Measurements from ENCODE around the gene NCKAP1.

The NCKAP1 gene

GRCh38 chr2:182918961-182919652 lies 119.2 kb downstream of the NCKAP1 start:
- Histone ChIP-seq H3K27ac (no peak overlapping the region), H3K4me3 (no peak overlapping the region)

GRCh38 chr2:182917924-182918323 lies 120.3 kb downstream of the NCKAP1 start:
- H3K27ac ChIP-seq: no peak overlapping the region
- H3K4me3 ChIP-seq: no peak overlapping the region

DNA sequence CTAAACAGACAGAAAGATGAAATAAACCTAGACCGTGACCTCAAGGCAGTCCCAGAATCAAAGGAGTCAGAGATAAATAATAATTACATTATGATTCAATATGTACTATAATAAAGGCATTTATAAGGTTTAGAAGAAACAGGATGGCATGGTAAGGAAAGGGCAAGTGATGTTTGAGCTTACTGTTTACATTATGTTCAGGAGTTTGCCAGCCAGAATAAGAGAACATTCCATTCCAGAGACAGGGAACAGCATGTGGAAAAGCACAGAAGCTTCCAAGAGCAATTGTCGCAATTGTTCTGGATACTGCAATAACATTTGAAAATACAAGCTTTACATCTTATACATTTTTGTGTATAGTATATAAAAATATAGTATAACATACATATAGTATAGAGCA lies 121.8 kb downstream of the NCKAP1 start:
- Histone ChIP-seq H3K4me3 (no peak overlapping the region), H3K27ac (no peak overlapping the region)

GRCh38 chr2:182915369-182916326 lies 122.6 kb downstream of the NCKAP1 start:
- Histone ChIP-seq H3K27ac (no peak overlapping the region), H3K4me3 (no peak overlapping the region)

- no peak overlapping the region for H3K27ac ChIP-seq
- no peak overlapping the region for H3K4me3 ChIP-seq
Measured at GRCh38 chr2:182914852-182915251, 123.4 kb downstream of the NCKAP1 start.

DNA sequence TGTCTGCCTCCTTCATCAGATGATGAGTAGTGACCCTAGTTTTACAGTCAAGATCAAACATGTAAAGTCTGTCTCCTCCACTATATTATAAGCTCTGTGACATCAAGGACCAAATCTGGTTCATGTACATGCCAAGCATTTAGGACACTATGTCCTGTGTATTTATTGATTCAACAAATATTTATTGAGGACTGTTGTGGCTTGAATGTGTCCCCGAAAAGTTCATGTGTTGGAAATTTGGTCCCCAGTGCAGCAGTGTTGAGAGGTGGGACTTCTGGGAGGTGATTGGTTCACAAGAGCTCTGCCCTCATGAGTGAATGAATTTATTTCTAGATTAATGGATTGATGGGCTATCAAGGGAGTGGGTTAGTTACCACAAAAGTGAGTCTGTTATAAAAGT lies 125.2 kb downstream of the NCKAP1 start:
- Histone ChIP-seq H3K27ac (no peak overlapping the region), H3K4me3 (no peak overlapping the region)

GRCh38 chr2:182912518-182912915 lies 125.7 kb downstream of the NCKAP1 start:
- H3K27ac ChIP-seq: no peak overlapping the region
- H3K4me3 ChIP-seq: no peak overlapping the region

GRCh38 chr2:182911813-182912517 lies 126.3 kb downstream of the NCKAP1 start:
- Histone ChIP-seq H3K4me3 (no peak overlapping the region), H3K27ac (no peak overlapping the region)

GRCh38 chr2:182910965-182911364 lies 127.3 kb downstream of the NCKAP1 start:
- Histone ChIP-seq H3K4me3 (no peak overlapping the region), H3K27ac (no peak overlapping the region)

- H3K4me3 ChIP-seq: no peak overlapping the region
- no peak overlapping the region for H3K27ac ChIP-seq
Measured at GRCh38 chr2:182907081-182907830, 131.0 kb downstream of the NCKAP1 start.

- H3K27ac ChIP-seq: no peak overlapping the region
Measured at GRCh38 chr2:182906454-182906853, 131.8 kb downstream of the NCKAP1 start.

DNA sequence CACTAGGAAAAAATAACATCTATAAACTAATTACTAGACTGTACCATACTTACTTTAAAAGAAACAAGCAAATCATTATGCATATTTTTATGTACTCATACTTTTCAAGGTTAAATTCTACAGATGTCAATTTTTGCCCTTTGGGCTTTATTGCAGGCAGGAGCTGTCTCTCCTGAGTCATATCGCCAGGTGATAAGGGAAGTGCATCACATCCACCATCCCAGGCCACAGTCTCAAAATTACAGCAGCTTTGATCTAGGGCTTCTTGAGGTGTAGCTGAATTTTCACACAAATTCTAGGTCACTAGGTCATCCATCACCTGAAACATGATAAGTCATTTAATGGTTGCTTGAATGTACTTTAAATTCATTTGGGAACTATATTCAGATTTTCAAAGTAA lies 133.4 kb downstream of the NCKAP1 start:
- Histone ChIP-seq H3K4me3 (no peak overlapping the region), H3K27ac (no peak overlapping the region)

More at GRCh38 chr2:182906454-182906853, 131.8 kb downstream of the NCKAP1 start:
- no peak overlapping the region for H3K4me3 ChIP-seq

GRCh38 chr2:182903566-182903965 lies 134.7 kb downstream of the NCKAP1 start:
- no peak overlapping the region for H3K27ac ChIP-seq

GRCh38 chr2:182901748-182902147 lies 136.5 kb downstream of the NCKAP1 start:
- Histone ChIP-seq H3K27ac (no peak overlapping the region), H3K4me3 (no peak overlapping the region)

More at GRCh38 chr2:182903566-182903965, 134.7 kb downstream of the NCKAP1 start:
- H3K4me3 ChIP-seq: no peak overlapping the region

DNA sequence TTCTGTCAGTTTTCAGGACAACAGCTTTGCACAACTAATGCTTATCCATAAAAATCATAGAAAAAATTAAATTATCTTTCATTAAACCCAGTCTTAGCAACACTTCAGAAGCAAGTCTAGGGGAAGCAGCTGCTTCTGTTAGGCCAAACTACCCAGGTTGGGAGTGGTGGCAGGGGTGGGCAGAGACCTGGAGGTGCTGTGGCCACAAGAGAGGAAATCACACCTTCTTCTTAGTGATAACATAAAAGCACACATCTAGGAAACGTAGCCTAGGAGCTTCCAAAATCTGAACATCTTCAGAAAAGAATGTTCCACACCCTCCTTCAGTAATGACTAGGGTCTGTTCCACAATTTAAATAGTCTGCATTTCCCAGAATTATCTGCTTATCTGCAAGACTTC lies 139.5 kb downstream of the NCKAP1 start:
- no peak overlapping the region for H3K27ac ChIP-seq
- no peak overlapping the region for H3K4me3 ChIP-seq

- H3K27ac ChIP-seq: no peak overlapping the region
Measured at GRCh38 chr2:182897137-182897536, 141.1 kb downstream of the NCKAP1 start.

GRCh38 chr2:182895798-182896197 lies 142.5 kb downstream of the NCKAP1 start:
- H3K4me3 ChIP-seq: no peak overlapping the region
- no peak overlapping the region for H3K27ac ChIP-seq

More at GRCh38 chr2:182897137-182897536, 141.1 kb downstream of the NCKAP1 start:
- H3K4me3 ChIP-seq: no peak overlapping the region

GRCh38 chr2:182895169-182895568 lies 143.1 kb downstream of the NCKAP1 start:
- no peak overlapping the region for H3K4me3 ChIP-seq
- no peak overlapping the region for H3K27ac ChIP-seq

GRCh38 chr2:182894174-182894573 lies 144.1 kb downstream of the NCKAP1 start:
- H3K27ac ChIP-seq: no peak overlapping the region
- no peak overlapping the region for H3K4me3 ChIP-seq

DNA sequence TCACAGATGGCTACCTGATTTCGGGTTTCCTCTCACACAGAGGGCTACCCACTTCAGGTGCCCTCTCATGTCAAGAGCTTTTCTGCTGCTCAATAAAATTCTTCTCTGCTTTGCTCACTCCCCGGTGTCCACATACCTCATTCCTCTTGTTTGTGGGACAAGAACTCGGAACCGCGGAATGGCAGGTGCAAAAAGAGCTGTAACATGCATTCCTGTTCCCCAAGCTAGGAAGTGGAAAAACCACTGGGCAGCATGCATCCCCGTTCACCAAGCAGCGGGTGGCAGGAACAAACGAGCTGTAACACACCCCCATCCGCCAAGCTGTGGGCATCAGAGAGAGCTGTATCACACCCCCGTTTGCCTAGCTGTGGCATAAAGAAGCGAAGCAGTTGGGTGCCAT lies 144.6 kb downstream of the NCKAP1 start:
- Histone ChIP-seq H3K4me3 (no peak overlapping the region), H3K27ac (no peak overlapping the region)

Measured in skin epidermis (tissue), 12 donors.